Spleen (tissue), 13 donors: Measurements from ENCODE around the gene CXXC1. TPM values are rescaled to one million over a fixed set of nuclear protein-coding genes. Genes with fewer than 3 reads are reported as not detected.

ENCODE experiments used
- DNase-seq: peaks from one replicate; pipeline ENCODE4 v3.0.0-alpha.2; 2020
- H3K27ac ChIP-seq, 8 donors: fragments of 200-600 bp; sonication (generic) in 7 of 8; 1 replicate in 4 of 8; 2 replicates in 4 of 8; pipeline versions ENCODE4 v1.5.0 to v1.8.0; 2016 to 2021; ENCODE audit warnings: inconsistent platforms in 4 of 8, mild to moderate bottlenecking in 4 of 8, moderate library complexity in 1 of 8
- H3K27me3 ChIP-seq, 7 donors: fragments of 200-600 bp; sonication (generic) in 6 of 7; replicated peaks in 1 of 7; 1 replicate in 4 of 7; 2 replicates in 3 of 7; pipeline versions ENCODE4 v1.5.0 to v1.8.0; 2016 to 2021; ENCODE audit warnings: inconsistent platforms in 3 of 7, mild to moderate bottlenecking in 1 of 7
- H3K36me3 ChIP-seq, 6 donors: fragments of 200-600 bp; sonication (generic) in 5 of 6; 1 replicate in 4 of 6; 2 replicates in 2 of 6; pipeline versions ENCODE4 v1.5.0 to v1.8.0; 2016 to 2021; ENCODE audit warnings: inconsistent platforms in 2 of 6
- H3K4me1 ChIP-seq, 6 donors: fragments of 200-600 bp; sonication (generic) in 5 of 6; 1 replicate in 3 of 6; 2 replicates in 3 of 6; pipeline versions ENCODE4 v1.5.0 to v1.8.0; 2016 to 2021; ENCODE audit warnings: inconsistent platforms in 3 of 6
- H3K4me3 ChIP-seq, 8 donors: fragments of 200-600 bp; sonication (generic) in 7 of 8; 1 replicate in 4 of 8; 2 replicates in 4 of 8; pipeline versions ENCODE4 v1.5.0 to v1.8.0; 2016 to 2021; ENCODE audit warnings: inconsistent platforms in 4 of 8, mild to moderate bottlenecking in 4 of 8, moderate library complexity in 2 of 8
- H3K9me3 ChIP-seq, 8 donors: fragments of 200-600 bp; sonication (generic) in 7 of 8; 1 replicate in 4 of 8; 2 replicates in 4 of 8; pipeline versions ENCODE4 v1.5.0 to v1.8.0; 2016 to 2021; ENCODE audit warnings: inconsistent platforms in 4 of 8
- POLR2A ChIP-seq, 3 donors: fragments of 450-650 bp; IDR thresholded peaks; one replicate each; pipeline ENCODE4 v1.5.1; 2017; ENCODE audit warnings: antibody characterized with exemption in 3 of 3, mild to moderate bottlenecking in 1 of 3
- POLR2AphosphoS5 ChIP-seq, 3 donors: sonication (generic); formaldehyde crosslinking; IDR thresholded peaks; one replicate each; pipeline ENCODE4 v1.5.1; 2017; ENCODE audit warnings: antibody characterized with exemption in 3 of 3
- WGBS, 5 donors: extraction: QIAGEN DNeasy Blood & Tissue Kit in 3 of 5; methylation state at CpG; one replicate each; pipeline versions ENCODE4 v1.1.5 to v1.1.7; 2013 to 2018; 5-methylcytosine and 5-hydroxymethylcytosine counted together
- intact Hi-C: fragments of 100-400 bp; cut with DNase I; formaldehyde crosslinking; loops from one replicate; pipeline ENCODE4 v1.15.0; 2023; ENCODE audit warnings: low total_unique reads
- long read RNA-seq, 2 donors: transcript quantifications; one replicate each; lab custom pipeline, GENCODE V29; 2026
- polyA plus RNA-seq, 3 donors: library from polyadenylated mRNA; stranded (reverse); fragments of 200-250 nt; gene quantifications; one replicate each; pipeline ENCODE4 v1.2.1, GENCODE V29; 2013
- total RNA-seq, 7 donors: library from RNA; depleted of rRNA in 3 of 7; stranded (reverse); fragments of >200 nt in 3 of 7; fragmentation: NEBNext Ultra II Directional in 4 of 7; extraction: Animal tissue kit (Norgen Biotek cat#: 25700) in 4 of 7; gene quantifications; one replicate each; pipeline versions ENCODE4 v1.1.0 to v1.2.1, GENCODE V29; 2016 to 2021
- TF ChIP-seq, protein P1 (sequence below), 11 experiments: fragments of 200-600 bp in 7 of 11; fragments of 450-650 bp in 4 of 11; sonication (generic) in 4 of 11; IDR thresholded peaks in 8 of 11; conservative IDR thresholded peaks in 3 of 11; 1 replicate in 7 of 11; 2 replicates in 4 of 11; pipeline versions ENCODE4 v1.4.0 to v1.8.0; 2016 to 2021; ENCODE audit warnings: antibody characterized with exemption in 11 of 11, inconsistent platforms in 4 of 11, mild to moderate bottlenecking in 1 of 11
- donor health status: healthy with polysubstance abuse.
- donor health status: DM: no; HTN: no; CAD: no; lungs with moderate emphysema.
- donor health status: DM: no; HTN: no; CAD: no.
- donor health status: Bipolar disorder and iron deficiency.
- donor health status: healthy.
- donor health status: DM: no; HTN: no; CAD: no.
- donor health status: DM: yes; HTN: yes; CAD: no.

CXXC1 gene
- total RNA-seq (100 to 1,000 TPM in 4 of 7 donors, 10 to 100 TPM in 3; 92.9 to 129 (median 102) TPM), polyA plus RNA-seq (100 to 1,000 TPM in 2 of 3 donors, 10 to 100 TPM in 1; 53.6 to 108 (median 102) TPM)
- long read RNA-seq, donor 1, transcript CXXC1-209 (2 exons, 802 nt), result major isoform, 12 of 17 reads
- long read RNA-seq, donor 1, partial matches to known transcripts, result 0 of 17 reads
- long read RNA-seq, donor 1, other reads (novel, unspliced or antisense), result 0 of 17 reads
- long read RNA-seq, donor 2, transcript CXXC1-209 (2 exons, 802 nt), result major isoform, 22 of 28 reads
- long read RNA-seq, donor 2, transcript CXXC1-201 (15 exons, 2,936 nt), result minor isoform, 5 of 28 reads
- long read RNA-seq, donor 2, partial matches to known transcripts, result 0 of 28 reads
- long read RNA-seq, donor 2, other reads (novel, unspliced or antisense), result 0 of 28 reads

DNA sequence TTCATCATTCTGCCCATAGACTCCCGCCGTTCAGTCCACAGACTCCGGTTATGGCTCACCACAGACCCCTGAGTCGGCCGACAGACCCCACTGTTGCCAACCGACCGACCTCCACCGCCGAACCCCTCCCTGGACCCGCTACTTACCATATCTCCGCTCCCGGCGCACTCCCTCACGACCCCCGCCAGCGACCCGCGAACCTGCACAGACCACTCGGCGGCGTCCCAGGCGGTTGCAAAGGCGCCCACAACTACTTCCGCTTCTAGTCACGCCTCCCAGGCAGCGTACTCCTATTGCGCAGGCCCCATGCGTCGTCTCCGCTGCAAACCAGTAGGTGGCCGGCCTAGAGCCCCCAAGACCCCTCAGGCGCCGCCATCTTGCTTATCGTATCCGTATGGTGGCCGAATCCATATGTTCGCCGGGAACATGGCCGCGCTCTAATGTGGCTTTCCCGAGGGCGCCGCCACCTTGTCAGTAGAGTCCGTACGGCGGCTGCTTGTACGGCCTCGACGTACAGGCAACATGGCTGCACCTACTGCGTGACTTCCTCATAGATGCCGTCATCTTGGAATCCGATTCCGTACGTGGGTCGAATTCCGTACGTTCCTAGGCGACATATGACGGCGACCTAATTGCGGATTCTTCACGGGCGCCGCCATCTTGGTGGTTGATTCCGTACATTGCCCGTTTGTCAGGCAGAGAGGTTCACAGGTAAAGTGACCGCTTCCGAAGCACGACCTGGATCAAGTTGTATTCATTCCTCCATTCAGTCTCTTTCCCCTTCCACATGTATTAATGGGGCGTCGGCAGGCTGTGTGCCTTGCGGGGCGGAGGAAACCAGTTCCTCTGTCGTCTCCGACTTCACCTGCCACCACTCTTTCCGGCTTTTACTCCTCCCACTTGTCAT, at the start of gene CXXC1:
Gene CXXC1 (minus strand): TSS at position 252 of the 907 bp plus-strand sequence. CDS start 103 bp downstream, at position 149.
- H3K27ac ChIP-seq, result peak within 1 kb of the TSS; percentile 77 to 95 (median 89)
- no peaks in the 10 kb centered on the region for H3K27me3 ChIP-seq
- peak in 1 of 3 donors; percentile 48 for TF ChIP-seq POLR2A (IDR thresholded peaks at IDR 0.05)
- peak; percentile 93 to 96 (median 95) for TF ChIP-seq POLR2AphosphoS5 (IDR thresholded peaks at IDR 0.05)
- TF ChIP-seq, protein P1, sequence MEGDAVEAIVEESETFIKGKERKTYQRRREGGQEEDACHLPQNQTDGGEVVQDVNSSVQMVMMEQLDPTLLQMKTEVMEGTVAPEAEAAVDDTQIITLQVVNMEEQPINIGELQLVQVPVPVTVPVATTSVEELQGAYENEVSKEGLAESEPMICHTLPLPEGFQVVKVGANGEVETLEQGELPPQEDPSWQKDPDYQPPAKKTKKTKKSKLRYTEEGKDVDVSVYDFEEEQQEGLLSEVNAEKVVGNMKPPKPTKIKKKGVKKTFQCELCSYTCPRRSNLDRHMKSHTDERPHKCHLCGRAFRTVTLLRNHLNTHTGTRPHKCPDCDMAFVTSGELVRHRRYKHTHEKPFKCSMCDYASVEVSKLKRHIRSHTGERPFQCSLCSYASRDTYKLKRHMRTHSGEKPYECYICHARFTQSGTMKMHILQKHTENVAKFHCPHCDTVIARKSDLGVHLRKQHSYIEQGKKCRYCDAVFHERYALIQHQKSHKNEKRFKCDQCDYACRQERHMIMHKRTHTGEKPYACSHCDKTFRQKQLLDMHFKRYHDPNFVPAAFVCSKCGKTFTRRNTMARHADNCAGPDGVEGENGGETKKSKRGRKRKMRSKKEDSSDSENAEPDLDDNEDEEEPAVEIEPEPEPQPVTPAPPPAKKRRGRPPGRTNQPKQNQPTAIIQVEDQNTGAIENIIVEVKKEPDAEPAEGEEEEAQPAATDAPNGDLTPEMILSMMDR (IDR thresholded peaks at IDR 0.05 in 8 of 11, conservative IDR thresholded peaks at IDR 0.05 in 3 of 11), result peak; percentile 64 to 91 (median 84)
- peaks cover 0 to 35% (median 30%) of the 10 kb centered on the region in 6 donors for H3K36me3 ChIP-seq
- peak; percentile 100 for DNase-seq
- H3K4me3 ChIP-seq, result peak within 1 kb of the TSS; percentile 54 to 96 (median 87)
- H3K4me1 ChIP-seq, result peaks cover 13 to 50% (median 22%) of the 10 kb centered on the region in 6 donors
- WGBS, 5 donors, result 0 to 1% (median 0%) methylated on average over 38 to 76 of the region's 76 CpGs
- no peaks in the 10 kb centered on the region for H3K9me3 ChIP-seq
- intact Hi-C loops, result loop anchor here (10.0 kb wide), 1 partner anchor 87 kb away; the partner anchor contains the start of gene SKA1

DNA sequence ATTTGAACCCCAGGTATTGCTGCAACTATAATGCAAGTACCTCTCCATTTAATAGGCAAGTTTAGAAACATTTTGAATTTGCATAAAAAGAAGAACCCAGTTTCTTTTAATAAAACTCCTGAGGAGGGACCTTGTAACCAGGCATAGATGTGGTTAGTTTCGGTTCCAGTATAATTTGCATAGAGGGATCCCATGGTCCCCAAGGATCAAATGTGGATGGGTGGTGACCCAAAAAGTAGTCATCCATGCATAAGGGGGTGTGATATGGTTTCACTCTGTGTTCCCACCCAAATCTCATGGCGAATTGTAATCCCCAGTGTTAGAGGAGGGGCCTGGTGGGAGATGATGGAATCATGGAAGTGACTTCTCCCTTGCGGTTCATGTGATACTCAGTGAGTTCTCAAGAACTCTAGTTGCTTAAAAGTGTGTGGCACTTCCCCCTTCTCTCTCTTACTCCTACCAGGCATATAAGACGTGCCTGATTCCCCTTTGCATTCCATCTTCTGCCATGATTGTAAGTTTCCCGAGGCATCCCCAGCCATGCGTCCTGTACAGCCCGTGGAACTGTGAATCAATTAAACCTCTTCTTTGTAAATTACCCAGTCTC, 47.2 kb upstream of the CXXC1 start:
- Histone ChIP-seq H3K4me3 (peak overlapping the region in 1 of 8 donors; percentile 35), H3K4me1 (peaks cover 0 to 43% (median 13%) of the 10 kb centered on the region in 6 donors), H3K27me3 (no peaks in the 10 kb centered on the region), H3K9me3 (peaks cover 0 to 5% (median 0%) of the 10 kb centered on the region in 8 donors), H3K36me3 (no peaks in the 10 kb centered on the region), H3K27ac (no peak overlapping the region)
- intact Hi-C loops, result no loop called here
- TF ChIP-seq, protein P1 (IDR thresholded peaks at IDR 0.05 in 8 of 11, conservative IDR thresholded peaks at IDR 0.05 in 3 of 11), result no peak
- TF ChIP-seq POLR2AphosphoS5 (IDR thresholded peaks at IDR 0.05) (no peak), POLR2A (IDR thresholded peaks at IDR 0.05) (no peak)
- 57 to 81% (median 72%) methylated on average over 7 of the region's 7 CpGs for WGBS, 5 donors
- DNase-seq, result no peak

DNA sequence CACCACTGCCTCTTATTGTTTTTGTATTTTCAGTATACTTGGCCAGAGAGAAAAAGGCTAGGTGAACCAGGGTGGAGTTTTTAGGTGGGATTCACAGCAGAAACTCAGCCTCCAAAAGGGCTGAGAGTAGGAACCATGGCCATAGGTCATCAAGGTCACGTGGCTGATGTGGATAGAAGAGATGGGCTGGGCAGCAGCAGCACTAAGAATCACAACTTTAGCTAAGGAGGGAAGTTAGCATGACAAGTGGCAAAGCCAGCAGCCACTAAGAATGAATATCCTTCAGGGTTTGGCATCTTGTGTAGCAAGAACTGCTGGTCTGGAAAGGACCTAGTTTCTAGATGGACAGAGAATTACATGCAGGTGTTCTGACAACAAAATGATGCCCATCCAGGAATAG, 44.2 kb upstream of the CXXC1 start:
- TF ChIP-seq, protein P1 (IDR thresholded peaks at IDR 0.05 in 8 of 11, conservative IDR thresholded peaks at IDR 0.05 in 3 of 11), result no peak
- no peak for TF ChIP-seq POLR2A (IDR thresholded peaks at IDR 0.05)
- intact Hi-C loops, result no loop called here
- DNase-seq, result no peak
- 69 to 85% (median 80%) methylated on average over 1 of the region's 1 CpG for WGBS, 5 donors
- Histone ChIP-seq H3K27ac (no peak overlapping the region), H3K36me3 (no peaks in the 10 kb centered on the region), H3K4me1 (peaks cover 0 to 30% (median 11%) of the 10 kb centered on the region in 6 donors), H3K27me3 (no peaks in the 10 kb centered on the region), H3K4me3 (no peak overlapping the region), H3K9me3 (peaks cover 0 to 5% (median 0%) of the 10 kb centered on the region in 8 donors)
